Fibroblast of peridontal ligament (primary cell): ENCODE measurements around the gene MAGI2.
"Not testable (repeated sequence)": the region's sequence is repeated elsewhere in the genome, so short reads cannot be mapped to it uniquely, and the experiment has no call there.

Source experiments
- DNase-seq: peaks from one replicate; pipeline ENCODE4 v3.0.0-alpha.2; 2010; ENCODE audit errors: extremely low read depth

MAGI2 gene

DNA sequence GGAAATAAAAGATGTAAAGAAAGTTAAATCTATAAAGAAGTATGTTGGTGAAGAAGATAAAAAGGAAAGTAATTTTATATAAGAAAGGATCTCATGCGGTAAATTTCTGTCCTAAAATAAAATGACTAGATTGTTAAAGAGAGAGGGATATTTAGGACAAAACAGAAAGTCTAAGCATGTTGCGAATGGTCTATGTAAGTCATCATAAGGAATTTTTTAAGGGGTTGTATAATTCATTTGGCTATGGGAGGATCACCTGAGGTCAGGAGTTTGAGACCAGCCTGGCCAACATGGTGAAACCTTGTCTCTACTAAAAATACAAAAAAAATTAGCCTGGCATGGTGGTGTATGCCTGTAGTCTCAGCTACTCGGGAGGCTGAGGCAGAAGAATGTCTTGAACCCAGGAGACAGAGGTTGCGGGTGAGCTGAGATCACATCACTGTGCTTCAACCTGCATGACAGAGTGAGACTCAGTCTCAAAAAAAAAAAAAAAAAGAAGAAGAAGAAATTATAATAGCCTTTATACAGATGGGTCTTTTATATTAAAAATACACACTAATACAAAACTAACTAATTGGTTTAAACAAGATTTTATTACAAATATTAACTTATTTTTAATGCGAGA lies 294.3 kb downstream of the MAGI2 start:
- DNase-seq: no peak

DNA sequence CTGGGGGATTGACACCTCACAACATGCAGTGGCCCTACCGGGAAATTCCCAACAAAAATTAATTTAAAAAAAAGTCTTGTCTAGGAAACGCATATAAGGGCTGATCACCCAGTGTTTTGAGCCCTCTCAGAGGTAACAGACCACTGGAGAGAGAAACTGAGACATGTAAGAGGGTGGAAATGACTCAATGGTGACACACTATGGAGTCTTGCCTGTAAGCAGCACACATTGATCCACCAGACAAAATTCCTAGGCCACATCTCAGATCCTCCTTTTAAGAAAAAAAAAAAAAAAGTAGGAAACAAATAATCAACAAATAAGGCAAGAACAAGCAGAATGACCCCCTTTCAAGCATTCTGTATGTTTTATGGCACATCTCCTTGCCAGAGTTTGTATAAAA lies 296.2 kb downstream of the MAGI2 start:
- no peak for DNase-seq

DNA sequence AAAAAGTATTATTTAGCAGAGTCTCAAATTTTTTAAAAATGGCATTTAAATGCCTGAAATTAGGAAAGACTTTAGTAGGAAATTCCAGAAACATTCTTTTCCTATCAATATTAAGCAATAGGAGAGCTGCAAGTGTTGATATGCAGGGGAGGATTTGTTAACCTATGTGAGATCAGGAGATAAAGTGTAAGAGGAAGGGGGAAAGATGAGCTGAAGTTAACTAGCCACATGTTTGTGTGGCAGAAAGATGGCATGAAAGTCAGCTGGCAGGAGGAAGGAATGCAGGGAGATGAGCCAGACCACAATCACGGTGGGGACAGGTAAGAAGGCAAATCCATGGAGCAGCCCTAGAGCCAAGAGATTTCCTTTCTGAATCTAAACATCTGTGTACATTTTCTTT lies 303.6 kb downstream of the MAGI2 start:
- DNase-seq: no peak

DNA sequence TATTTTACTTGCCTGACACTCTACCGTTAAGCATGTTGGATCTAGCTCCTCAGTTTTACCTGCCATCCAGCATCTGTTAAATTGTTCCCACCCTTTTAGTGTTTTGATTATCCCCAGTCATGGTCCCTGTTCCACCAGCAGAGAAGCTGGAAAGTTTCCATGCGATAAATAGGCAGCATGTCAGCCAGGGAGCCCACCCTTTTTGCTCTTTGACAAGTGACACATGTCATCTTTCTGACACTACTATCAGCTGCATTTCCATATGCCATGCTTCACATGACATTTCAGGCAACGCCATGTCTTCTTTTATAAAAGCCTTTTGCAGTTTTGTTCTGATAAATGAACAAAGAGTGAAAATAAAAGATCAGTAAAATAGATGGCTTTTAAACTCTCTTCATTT lies 310.8 kb downstream of the MAGI2 start:
- DNase-seq: no peak

DNA sequence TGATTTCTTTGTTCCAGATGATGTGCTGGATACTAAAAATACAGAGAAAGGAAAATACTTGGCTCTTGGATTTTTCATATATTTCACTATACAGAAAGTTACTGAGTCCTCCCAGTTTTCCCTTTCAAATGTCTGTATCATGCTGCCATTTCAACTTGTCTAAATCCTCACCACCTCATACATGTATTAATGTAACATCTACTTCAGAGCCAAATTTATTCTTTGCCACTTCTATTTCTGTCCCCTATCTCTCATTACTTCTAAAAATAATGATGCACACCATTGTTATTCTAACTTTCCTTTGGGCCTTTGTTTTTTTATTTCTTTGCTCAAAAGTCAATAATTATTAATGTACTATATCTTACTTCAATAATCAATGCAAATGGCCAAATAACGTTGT lies 312.2 kb downstream of the MAGI2 start:
- DNase-seq: no peak

DNA sequence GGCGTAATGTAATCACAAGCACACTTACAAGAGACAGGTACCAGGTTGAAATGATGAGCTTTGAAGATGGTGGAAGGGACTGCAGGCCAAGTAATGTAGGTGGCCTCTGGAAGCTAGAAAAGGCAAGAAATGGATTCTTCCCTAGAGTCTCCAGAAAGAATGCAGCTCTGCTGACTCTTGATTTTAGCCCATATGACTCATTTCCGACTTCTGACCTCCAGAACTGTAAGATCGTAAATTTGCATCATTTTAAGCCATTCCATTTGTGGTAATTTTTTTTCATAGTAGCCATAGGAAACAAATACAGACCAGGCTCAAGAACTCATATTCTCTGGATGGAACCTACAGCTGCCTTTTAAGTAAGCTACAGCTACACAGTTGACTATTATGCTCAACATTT lies 315.5 kb downstream of the MAGI2 start:
- peak; percentile 47 for DNase-seq

DNA sequence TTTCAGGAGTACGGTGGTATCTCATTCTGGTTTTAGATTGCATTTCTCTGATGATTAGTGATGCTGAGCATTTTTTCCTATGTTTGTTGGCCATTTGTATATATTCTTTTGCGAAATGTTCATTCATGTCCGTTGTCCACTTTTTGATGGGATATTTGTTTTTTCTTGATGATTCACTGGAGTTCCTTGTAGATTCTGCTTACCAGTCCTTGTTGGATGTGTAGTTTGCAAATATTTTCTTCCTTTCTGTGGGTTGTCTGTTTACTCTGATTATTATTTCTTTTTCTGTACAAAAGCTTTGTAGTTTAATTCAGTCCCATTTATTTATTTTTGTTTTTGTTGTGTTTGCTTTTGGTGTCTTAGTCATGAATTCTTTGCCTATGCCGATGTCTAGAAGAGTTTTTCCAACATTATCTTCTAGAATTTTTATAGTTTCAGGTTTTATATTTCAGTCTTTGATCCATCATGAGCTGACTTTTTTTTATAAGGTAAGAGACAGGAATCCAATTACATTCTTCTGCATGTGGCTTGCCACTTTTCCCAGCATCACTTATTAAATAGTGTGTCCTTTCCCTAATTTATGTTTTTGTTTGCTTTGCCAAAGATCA lies 320.5 kb downstream of the MAGI2 start:
- no peak for DNase-seq

DNA sequence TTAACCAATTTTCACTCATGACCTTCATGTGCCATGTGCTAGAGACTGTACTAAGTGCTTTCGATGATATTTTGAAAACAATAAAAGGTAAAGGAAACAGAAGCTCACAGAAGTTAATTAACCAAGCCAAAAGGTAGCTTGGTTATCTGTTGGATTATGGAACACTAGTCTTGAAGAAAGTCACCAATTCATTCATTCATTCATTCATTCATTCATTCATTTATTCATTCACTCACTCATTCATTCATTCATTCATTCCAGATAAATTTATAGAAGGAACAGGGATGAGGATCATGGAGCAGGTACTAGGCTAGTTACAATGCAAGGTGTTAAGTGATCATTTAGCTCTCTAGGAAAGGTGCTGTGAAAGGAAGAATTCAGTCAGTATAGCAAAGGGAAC lies 322.8 kb downstream of the MAGI2 start:
- DNase-seq: no peak

DNA sequence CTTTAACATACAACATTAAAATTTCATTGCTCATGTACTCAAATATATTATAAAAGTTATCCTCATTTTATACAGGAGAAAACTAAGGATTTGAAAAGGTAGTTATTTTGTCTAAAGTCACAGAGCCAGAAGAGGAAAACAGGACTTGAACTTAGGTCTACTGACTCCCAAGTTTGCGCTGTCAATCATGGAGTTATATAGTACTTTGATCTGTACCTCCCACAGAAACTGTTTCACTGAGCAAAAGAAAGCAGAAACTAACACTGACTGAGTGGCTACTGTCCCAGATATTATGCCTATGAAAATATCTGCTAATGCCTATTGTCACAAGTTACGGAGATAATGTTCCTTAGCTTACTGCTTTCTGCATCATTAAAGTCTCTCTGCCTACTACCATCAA lies 329.1 kb downstream of the MAGI2 start:
- DNase-seq: no peak

DNA sequence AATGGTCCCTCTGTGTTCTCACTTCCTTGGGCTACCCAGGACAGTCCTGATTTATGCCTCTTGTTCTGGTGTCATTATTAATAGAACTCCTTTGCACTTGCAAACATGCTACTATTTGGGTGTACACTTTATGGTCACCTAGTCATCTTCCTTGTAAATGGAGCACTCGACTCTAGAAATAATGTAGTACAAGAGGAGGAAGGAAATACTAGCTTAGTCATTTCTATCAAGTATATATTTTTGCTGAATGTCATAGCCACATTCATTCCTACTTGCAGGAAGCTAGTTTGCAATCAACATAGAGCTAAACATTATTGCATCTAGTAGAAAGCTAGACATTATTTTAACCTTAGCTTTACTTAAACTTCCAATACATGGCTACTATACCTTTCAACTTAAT lies 335.3 kb downstream of the MAGI2 start:
- no peak for DNase-seq

DNA sequence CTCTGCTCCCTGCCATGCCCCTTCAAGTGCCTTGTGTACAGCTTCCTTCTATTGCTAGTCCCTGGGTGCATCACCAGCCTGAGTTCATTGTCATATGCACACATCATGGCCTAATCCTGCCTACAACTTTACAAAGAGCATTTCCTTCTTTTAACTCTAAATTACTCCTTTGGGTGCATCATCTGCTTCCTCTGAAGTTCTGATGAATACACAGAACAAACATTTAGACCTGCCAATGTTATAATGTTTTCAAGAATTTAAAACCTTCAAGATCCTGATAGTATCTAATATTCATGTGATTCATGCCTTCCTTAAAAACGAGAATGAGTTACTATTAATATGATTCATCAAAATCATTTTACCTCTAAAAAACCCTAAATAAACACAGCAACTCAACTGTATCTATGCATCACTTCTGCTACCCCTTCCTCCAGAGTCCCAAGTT lies 357.1 kb downstream of the MAGI2 start:
- no peak for DNase-seq

DNA sequence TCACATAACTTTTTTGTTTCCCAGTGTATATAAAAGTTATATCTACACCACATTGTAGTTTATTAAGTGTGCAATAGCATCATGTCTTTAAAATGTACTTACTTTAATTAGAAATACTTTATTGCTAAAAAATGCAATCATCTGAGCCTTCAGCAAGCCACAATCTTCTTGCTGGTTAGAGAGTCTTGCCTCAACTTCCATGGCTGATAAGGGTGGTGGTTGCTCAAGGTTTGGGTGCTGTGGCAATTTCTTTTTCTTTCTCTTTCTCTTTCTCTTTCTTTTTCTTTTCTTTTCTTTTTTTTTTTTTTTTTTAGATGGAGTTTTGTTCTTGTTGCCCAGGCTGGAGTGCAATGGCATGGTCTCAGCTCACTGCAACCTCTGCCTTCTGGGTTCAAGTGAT lies 360.0 kb downstream of the MAGI2 start:
- no peak for DNase-seq

DNA sequence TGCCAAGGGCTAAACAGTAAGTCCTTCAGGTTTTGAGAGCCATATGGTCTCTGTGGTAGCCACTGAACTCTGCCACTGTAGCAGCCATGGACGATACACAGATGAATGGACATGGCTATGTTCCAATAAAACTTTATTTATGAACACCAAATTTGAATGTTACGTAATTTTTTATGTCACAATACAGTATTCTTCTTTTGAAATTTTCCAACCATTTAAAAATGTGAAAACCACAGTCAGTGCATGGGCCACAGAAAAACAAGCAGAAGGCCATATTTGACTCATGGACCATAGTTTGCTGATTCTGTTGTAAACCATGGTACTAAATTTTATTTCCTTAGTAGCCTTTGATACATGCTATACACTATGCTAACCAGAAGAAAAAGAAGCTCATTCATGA lies 361.8 kb downstream of the MAGI2 start:
- peak; percentile 74 for DNase-seq

DNA sequence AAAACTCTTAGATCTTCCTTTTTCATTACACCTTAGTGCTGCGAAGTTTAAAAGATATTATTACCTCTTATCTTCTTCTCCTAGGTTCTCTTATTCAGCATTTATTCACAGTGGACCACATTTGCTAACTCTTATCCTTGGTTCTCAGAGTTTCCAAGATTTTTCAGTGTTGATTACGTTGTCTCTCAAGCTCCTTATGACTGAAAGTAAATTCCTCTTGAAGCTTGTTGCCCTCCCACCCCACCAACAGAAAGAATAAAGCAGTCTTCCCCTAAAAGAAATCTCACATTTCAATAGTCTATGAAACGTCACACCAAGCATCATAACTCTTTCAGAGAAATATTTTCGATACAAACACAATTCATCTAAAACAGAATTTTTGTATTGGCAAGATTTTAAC lies 362.5 kb downstream of the MAGI2 start:
- DNase-seq: no peak

DNA sequence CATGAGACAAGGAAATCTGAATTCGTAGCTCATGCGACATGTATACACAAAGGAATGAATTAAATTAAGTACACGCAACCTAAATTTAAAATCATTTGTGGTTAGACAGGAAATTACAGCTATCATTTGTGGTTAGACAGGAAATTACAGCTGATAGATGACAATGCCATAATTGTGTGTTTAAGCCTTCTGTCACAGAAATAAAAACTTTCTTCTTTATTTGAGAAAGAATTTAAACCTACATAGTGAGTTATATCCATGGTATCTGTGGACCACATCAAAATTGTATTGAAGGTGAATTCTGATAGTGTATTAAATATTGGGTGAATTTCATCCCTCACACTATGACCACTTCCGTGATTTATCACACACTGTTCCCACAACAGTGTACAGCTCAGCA lies 362.9 kb downstream of the MAGI2 start:
- DNase-seq: no peak

DNA sequence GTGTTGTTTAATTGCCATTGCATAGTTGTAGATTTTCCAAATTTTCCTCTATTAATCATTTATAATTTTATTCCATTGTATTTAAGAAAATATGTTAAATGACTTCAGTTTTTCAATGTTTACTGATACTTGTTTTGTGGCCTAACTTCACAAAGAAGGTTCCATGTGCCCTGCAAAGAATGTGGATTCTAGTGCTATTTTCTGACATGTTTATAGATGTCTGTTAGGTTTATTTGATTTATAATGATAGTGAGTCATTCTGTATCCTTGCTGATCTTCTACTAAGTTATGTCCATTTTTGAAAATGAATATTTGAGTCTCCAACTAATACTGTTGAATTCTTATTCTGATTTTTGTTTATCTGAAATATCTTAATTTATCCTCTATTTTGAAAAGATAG lies 369.0 kb downstream of the MAGI2 start:
- DNase-seq: no peak

DNA sequence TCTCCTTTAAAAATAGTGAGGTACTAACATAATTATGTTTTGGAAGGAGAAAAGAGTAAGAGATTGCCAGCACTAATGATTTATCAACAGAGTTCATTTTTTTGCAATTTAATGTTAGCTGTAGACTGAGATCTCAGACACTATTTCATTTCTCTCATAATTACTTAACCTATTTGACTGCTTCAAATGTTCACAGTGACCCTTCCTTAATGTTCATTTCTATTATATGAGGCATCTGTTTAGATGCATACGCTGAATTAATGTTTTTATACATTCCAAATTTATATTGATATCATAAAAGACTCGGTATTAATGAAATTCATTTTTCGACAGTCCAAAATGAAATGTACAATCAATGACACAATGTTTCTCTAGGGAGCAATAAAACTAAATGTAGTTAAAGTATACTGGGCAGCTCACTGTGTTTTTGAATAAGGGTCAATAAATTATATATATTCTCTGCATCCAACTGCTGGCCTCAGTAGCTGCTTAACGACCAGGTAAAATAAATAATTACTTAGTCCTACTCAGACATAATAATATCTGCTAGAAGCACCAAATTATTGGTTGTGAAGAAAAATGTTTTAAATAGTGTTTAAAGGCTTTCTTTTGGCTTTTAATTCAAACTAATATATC lies 373.4 kb downstream of the MAGI2 start:
- DNase-seq: no peak

DNA sequence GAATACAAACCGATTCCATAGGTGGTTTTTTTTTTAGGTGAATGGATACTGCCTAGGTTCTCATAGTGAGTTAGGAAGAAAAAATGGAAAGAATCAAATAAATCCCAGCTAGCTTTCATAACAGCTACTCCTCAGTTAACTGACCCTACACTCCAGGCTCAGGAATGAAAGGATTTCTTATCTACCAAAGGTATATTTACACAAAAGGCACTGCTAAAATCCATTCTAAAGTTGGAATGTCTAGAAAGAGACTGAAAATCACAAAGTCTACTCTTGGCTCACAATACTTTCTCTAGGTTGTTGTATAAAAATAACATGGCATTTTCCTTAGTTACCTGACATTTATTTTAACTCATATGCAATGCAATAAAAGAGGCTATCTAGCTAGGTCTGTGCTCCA lies 375.2 kb downstream of the MAGI2 start:
- no peak for DNase-seq

DNA sequence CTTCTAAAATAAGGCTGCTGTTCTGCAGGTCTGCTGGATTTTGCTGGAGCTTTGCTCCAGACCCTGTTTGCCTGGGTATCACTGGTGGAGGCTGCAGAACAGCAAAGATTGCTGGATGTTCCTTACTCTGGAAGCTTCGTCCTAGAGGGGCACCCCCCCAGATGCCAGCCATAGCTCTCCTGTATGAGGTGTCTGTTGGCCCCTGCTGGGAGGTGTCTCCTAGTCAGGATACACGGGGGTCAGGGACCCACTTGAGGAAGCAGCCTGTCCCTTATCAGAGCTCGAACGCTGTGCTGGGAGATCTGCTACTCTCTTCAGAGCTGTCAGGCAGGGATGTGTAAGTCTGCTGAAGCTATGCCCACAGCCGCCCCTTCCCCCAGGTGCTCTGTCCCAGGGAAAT lies 382.3 kb downstream of the MAGI2 start:
- DNase-seq: not testable (repeated sequence)

DNA sequence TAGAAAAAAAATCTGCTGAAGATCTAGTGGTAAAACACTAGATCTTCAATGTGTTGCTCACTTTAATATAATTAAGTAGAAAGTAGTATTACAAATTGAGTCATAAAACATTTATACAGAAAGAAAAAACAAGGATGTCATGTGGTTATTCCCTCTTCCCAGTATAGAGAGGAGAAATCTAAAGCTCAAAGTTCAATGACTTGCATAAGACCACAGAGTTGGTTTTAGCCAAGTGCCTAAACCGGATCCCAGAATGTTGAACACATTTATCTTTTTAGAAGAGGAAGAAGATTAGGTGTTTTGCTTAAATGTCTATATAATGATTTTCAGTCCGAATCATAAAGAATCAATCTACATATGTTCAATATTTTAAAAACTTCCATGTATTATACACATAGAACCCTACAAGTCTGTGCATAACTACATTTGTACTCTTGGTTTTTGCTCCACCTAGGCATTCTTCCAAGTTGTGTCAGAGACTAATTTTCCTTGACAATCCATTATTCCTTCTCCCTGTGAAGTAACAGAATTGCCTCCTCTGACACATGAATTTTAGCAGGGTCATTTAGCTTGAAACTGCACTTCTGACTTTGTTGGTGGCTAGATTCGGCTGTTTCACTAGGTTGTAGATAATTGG lies 389.2 kb downstream of the MAGI2 start:
- DNase-seq: no peak

DNA sequence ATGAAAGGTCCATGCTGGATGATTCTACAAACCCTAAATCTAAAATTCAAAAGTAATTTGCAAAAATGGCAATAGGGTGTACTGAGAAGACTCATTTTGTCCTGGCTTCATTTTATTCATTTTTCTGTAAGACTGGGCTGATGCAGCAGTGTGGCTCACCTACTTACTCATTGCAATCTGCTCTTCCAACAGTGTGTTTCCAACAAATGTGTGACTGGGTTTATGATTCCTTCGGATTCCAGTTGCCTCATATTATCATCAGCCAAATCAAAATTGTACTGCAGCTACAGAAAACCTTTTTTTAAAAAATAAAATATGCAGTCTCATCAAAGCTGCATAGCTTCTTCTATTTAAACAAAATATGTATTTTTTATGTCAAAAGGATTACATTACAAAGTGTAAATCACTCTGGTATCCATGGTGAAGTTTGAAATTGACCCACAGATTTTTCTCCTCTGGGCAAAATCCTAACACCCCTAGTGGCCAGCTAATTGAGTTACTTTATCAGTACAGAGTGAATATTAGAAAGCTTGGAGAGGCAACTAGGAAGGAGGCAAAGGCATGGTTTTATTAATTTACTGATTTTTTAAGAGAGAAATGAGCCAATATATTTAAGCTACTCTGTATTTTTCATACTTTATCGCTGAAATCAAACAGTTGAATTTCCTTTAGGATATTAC lies 390.3 kb downstream of the MAGI2 start:
- DNase-seq: no peak

DNA sequence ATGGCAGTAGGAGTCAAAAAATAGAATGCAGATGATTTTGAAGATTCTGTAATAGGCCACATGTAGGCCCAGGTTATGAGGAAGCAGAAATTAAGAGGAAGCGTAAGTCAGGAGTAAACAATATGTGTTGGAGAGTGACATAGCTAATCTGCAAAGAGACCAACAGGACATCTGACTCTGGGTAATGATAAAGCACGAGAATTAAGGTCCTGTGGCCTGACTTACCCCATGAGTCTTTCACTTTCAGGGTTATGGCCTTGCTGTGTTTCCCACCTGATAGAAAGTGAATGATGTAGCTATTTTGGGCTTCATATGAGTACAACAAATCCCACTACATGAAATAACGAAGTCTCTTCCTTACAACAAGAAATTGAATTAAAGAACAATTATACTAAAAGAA lies 393.0 kb downstream of the MAGI2 start:
- DNase-seq: no peak
